ENCODE data around the gene ADAM11. TPM values are rescaled to one million over a fixed set of nuclear protein-coding genes. Genes with fewer than 3 reads are reported as not detected.
"Not testable (repeated sequence)": the region's sequence is repeated elsewhere in the genome, so short reads cannot be mapped to it uniquely, and the experiment has no call there.

The ADAM11 gene
- polyA plus RNA-seq (ENCODE audit: insufficient read length in 4 of 4), result 1 to 10 TPM; 2.2 to 4.6 (median 3.2) TPM

- no peak for DNase-seq (ENCODE audit: low read depth in 4 of 4, low spot score in 2 of 4)
Measured at GRCh38 chr17:44758414-44759085, at the start of gene ADAM11. TSS of gene ADAM11 (plus strand) at chr17:44758988. CDS start at chr17:44759200, 212 bp downstream.

GRCh38 chr17:44719444-44719843 lies 39.3 kb upstream of the ADAM11 start:
- DNase-seq (ENCODE audit: low read depth in 4 of 4, low spot score in 2 of 4), result no peak

- no peak for DNase-seq (ENCODE audit: low read depth in 4 of 4, low spot score in 2 of 4)
Measured at GRCh38 chr17:44722254-44722653, 36.5 kb upstream of the ADAM11 start.

GRCh38 chr17:44726121-44726520 lies 32.7 kb upstream of the ADAM11 start:
- DNase-seq (ENCODE audit: low read depth in 4 of 4, low spot score in 2 of 4), result not testable (repeated sequence)

GRCh38 chr17:44733753-44734152 lies 25.0 kb upstream of the ADAM11 start:
- DNase-seq (ENCODE audit: low read depth in 4 of 4, low spot score in 2 of 4), result no peak

GRCh38 chr17:44734272-44734671 lies 24.5 kb upstream of the ADAM11 start:
- DNase-seq (ENCODE audit: low read depth in 4 of 4, low spot score in 2 of 4), result no peak

GRCh38 chr17:44736551-44737240 lies 22.1 kb upstream of the ADAM11 start:
- DNase-seq (ENCODE audit: low read depth in 4 of 4, low spot score in 2 of 4), result no peak

GRCh38 chr17:44738214-44738906 lies 20.4 kb upstream of the ADAM11 start:
- no peak for DNase-seq (ENCODE audit: low read depth in 4 of 4, low spot score in 2 of 4)

- no peak for DNase-seq (ENCODE audit: low read depth in 4 of 4, low spot score in 2 of 4)
Measured at GRCh38 chr17:44741316-44741715, 17.5 kb upstream of the ADAM11 start.

- no peak for DNase-seq (ENCODE audit: low read depth in 4 of 4, low spot score in 2 of 4)
Measured at GRCh38 chr17:44745301-44745700, 13.5 kb upstream of the ADAM11 start.

- DNase-seq (ENCODE audit: low read depth in 4 of 4, low spot score in 2 of 4), result not testable (repeated sequence)
Measured at GRCh38 chr17:44745738-44746137, 13.1 kb upstream of the ADAM11 start.

- DNase-seq (ENCODE audit: low read depth in 4 of 4, low spot score in 2 of 4), result no peak
Measured at GRCh38 chr17:44747566-44747965, 11.2 kb upstream of the ADAM11 start.

- DNase-seq (ENCODE audit: low read depth in 4 of 4, low spot score in 2 of 4), result peak in 1 of 4 donors; percentile 18
Measured at GRCh38 chr17:44749076-44749979, 9.5 kb upstream of the ADAM11 start.

GRCh38 chr17:44749980-44750318 lies 8.8 kb upstream of the ADAM11 start:
- DNase-seq (ENCODE audit: low read depth in 4 of 4, low spot score in 2 of 4), result no peak

GRCh38 chr17:44751331-44751730 lies 7.5 kb upstream of the ADAM11 start:
- DNase-seq (ENCODE audit: low read depth in 4 of 4, low spot score in 2 of 4), result no peak

GRCh38 chr17:44751806-44752205 lies 7.0 kb upstream of the ADAM11 start:
- DNase-seq (ENCODE audit: low read depth in 4 of 4, low spot score in 2 of 4), result no peak

- no peak for DNase-seq (ENCODE audit: low read depth in 4 of 4, low spot score in 2 of 4)
Measured at GRCh38 chr17:44752953-44753861, 5.6 kb upstream of the ADAM11 start.

- DNase-seq (ENCODE audit: low read depth in 4 of 4, low spot score in 2 of 4), result no peak
Measured at GRCh38 chr17:44754276-44754675, 4.5 kb upstream of the ADAM11 start.

- DNase-seq (ENCODE audit: low read depth in 4 of 4, low spot score in 2 of 4), result not testable (repeated sequence)
Measured at GRCh38 chr17:44755180-44755579, 3.6 kb upstream of the ADAM11 start.
